GM08714 (cell line): ENCODE data around the gene MLN.

Experiments
- H3K4me3 ChIP-seq: fragments of 200-500 bp; sonication (Bioruptor generic); 2 replicates; pipeline ENCODE4 v1.5.1; 2014; ENCODE audit warnings: mild to moderate bottlenecking, low read length, inconsistent platforms
- ZNF274 ChIP-seq: IDR thresholded peaks from 2 replicates; pipeline ENCODE4 v1.6.1; 2012; ENCODE audit warnings: mild to moderate bottlenecking, low read depth, low read length

Gene MLN

DNA sequence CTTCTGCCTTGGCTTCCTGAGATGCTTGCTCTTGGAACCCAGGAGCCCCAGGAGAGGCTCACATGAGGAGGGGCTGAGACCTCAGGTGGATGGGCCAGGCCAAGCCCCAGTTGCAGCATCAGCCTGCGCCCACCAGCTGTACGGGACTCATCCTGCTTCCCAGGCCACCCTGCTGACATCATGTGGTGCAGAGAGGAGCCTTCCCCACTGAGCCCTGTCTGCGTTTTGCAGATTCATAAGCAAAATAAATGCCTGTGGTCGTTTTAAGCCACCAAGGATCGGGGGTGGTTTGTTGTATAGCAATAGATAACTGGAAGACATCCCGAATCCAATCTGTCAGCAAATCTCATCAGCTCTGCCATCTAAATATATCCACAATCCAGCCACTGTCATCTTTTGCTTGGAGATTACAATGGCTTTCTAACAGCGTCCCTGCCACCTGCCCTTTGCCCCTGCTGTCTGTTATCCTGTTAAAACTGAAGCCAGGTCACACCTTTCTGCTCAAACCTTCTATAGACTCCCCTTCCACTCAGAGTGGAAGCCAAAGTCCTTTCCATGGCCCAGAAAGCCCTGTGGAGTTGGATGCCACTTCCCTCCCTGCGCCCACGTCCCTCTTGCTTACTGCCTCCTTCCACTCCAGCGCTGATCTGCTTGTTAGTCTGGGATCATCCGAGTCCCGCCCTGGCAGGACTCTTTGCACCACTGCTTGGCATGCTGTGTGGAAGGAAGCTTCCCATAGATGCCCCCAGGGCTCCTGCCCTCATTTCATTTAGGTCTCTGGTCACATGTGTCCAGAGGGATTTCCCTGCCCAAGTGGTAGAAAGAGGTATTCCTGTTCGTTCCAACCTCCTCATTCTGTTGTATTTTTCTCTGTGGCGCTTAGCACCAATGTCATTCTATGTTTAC, 24.0 kb upstream of the MLN start:
- no peak for TF ChIP-seq ZNF274
- H3K4me3 ChIP-seq = no peak overlapping the region

DNA sequence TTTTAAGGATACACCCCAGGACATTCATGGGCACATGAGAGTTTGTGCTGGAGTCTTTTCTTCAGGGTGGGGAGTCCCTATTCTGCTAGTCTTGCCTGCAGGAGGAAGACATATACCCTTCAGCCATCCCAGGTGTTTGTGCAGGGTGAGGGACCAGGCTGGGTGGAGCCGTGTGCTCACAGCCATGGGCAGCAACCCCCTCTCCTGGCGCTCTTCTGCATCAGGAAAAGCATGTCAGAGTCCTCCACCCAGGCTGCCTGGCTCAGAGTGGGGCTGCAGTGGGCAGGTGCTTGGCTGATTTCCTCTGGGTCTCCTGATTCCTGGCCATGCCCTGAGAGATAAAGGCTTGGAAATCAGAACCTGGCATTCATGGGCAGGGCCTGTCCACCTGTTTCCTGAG, 22.7 kb upstream of the MLN start:
- H3K4me3 ChIP-seq = no peak overlapping the region
- no peak for TF ChIP-seq ZNF274

DNA sequence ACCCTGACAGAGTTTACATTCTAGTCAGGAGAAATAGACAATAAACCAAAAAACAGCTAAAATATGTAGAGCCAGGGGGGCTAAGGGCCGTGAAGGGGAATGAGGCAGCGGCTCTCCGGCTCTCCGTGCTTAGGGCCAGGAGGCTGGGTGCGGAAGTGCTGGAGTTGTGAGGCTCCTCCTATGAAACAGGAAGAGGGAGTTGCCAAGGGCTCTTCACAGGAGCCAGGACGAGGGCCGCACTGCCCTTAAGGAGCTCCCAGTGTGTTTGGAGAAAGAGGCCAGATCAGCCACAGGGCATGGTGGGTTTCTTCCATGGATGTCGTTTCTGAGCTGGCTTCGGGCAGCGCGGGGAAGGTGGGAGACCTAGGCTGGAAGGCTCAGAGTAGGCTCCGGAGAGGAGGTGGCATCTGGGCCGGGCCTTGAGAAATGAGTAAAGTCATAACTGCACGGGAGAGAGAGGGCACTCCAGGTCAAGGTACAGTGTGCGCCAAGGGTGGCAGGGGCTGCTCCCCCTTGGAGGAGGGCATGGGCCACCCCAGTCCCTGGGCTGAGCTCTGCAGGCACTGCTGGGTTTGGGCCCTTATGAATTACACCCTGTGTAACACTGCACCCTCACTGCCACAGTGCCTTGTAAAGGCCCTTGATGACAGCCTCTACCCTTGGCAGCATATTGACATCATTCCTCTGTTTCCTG, 20.8 kb upstream of the MLN start:
- TF ChIP-seq ZNF274 = no peak
- H3K4me3 ChIP-seq = no peak overlapping the region

DNA sequence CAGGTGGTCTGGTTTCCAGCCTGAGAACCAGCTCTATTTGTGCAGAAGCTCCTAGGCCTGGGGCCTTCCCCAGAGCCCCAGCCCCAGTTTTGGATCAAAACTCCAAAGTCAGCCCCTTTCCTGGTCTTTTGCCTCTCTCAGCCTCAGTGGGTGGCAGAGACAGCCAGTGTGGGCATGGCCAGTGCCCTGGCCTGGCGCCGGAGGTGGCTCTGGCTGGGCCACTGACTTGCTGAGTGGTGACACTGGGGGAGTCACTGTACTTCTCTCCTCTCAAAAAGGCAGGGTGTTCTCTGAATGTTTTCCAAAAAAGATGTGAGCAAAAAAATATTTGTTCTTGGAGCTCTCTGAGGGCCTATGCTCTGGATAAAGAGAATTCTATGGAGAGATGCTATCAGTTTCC, 20.0 kb upstream of the MLN start:
- TF ChIP-seq ZNF274 = no peak
- no peak overlapping the region for H3K4me3 ChIP-seq

DNA sequence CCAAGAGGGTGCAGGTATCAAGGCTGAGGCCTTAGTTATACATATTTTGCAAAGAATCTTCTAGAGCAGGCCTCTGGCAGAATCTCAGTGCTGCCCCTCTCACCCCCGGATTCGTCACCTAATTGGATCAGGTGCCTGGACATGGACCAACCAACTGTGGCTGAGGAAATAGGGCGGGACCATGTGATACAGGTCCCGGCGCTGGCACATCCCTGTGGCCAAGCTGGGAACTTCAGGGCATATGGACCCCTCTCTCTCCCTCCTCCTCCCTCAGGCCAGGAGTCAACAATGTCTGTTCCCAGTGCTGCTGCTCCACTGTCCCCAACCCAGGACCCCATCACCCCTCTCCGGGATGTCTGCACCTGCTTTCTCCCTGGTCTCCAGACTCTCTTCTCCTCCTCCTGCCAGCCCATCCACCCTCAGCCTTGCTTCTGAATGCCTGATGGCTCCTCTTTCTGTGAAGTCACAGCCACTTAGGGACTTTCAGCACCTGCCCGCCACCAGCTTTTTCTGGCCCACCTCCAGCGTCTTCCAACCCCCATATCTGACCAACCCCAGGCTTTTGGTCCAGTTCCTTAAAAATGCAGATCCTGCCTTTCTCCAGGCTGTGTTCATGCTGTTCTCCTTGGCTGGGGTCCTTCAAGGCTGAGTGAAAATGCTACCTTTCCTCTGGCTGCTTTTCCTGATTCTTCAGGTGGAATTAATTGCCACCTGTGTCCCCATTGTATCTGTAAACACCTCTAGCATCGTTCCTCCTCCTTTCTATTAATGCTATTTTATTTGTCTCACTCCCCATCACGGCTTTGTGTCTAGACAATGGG, 19.0 kb upstream of the MLN start:
- no peak overlapping the region for H3K4me3 ChIP-seq
- no peak for TF ChIP-seq ZNF274

DNA sequence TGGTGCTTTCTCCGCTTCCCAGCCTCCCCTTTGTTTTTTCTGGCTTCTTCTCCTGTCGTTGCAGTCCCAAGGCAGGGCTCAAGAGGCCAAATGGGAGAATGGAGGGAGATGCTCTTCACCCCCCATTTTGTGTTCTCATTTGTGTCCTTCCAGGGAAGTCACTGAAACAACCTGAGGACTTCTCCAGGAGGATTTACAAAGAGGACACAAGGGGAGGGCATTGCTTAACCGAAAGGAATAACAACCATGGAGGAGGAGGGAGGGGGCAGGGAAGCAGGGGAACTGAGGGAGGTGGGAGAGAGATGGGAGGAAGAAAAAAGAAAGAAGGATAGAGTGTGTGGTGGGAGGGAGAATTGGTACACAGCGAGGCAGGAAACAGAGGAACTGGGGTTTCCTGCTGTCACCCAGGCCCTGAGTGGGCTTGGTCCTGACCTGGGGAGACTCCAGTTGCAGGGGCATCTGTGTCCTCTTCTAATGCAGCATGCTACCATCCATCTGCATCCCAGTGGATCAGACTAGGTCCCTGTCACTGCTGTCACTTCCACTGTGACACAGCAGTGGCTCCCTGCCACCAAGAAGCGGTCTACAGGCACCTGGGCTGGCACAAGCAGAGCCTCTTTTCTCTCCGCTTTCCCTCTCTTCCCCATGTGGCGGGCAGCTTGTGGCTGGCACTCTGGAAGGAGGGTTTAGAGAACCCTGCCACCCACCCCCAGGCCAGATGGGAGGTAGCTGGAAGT, 17.1 kb upstream of the MLN start:
- no peak for TF ChIP-seq ZNF274

DNA sequence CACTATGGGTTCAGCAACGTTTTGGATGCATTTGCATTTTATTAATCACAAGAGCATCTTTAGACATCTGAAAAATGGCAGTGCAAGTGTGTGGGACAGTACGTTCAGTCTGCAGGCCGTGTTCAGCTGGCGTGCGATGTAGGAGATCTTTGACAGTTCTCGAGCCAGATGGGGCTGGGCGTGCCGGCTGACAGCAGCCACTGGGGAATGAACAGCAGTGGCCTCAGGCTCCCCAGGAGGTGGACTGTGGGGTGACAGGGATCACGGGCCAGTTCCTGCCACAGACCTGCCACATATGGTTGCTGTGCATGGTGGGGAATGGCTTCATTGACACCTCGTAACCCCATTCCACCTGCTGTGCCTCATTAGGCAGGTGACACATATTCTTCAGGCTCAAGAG, 16.4 kb upstream of the MLN start:
- no peak for TF ChIP-seq ZNF274
- H3K4me3 ChIP-seq = no peak overlapping the region

More for the DNA sequence above, 17.1 kb upstream of the MLN start:
- no peak overlapping the region for H3K4me3 ChIP-seq

DNA sequence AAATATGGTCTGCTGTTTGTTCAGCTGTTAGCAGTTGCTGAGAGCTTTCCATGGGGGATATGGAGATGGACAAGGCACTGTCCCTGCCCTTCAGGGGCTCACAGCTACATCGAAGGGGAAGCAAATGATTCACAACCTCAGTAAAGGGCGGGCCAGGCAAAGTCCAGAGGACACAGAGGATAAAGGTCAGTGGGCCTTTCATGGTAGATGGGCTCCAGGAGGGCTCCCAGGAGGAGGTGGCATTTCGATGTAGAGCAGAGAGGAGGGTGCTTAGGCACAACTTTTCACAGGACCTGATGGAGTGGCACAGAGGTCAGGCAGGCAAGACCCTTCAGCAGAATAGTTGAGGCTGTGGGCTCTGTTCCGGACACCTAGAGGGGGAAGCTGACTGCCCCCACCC, 15.2 kb upstream of the MLN start:
- no peak for TF ChIP-seq ZNF274
- no peak overlapping the region for H3K4me3 ChIP-seq

DNA sequence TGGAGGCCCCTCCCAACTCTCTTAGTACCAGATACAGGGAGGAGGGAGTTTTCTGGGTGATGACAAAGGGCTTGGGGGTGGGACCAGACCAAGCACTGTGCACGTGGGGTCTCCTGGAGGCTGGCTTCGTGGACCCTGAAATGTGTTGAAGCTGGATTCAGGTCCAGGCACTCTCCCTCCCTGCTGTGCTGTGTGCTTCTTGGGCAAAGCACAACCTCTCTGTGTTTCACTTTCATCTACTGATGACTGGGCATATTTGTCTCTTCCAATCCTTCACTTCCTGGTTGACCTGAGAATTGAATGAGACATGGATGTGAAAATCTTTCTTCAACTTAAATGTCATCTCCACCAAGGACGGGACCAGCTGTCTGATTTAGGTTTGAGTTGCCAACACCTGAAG, 14.5 kb upstream of the MLN start:
- no peak overlapping the region for H3K4me3 ChIP-seq
- TF ChIP-seq ZNF274 = no peak

DNA sequence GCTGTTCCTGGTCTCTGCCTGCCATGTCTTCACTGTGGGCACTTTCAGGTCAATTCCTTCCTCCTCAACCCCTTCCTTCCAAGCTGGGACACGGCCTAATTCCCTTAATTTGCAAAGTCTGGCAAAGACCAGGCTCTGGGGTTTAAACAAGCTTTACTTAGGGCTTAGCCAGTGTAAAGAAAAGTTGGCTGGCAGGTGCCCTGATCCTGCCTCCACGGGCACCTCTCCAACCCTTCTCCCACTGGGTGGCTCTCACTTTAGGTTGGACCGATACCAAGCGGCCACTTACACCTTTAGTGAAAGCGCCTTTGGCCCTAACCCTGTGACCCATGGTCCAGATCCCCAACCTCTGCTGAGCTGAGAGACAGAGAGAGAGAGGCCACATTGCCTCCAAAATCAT, 13.7 kb upstream of the MLN start:
- TF ChIP-seq ZNF274 = no peak
- H3K4me3 ChIP-seq = no peak overlapping the region

DNA sequence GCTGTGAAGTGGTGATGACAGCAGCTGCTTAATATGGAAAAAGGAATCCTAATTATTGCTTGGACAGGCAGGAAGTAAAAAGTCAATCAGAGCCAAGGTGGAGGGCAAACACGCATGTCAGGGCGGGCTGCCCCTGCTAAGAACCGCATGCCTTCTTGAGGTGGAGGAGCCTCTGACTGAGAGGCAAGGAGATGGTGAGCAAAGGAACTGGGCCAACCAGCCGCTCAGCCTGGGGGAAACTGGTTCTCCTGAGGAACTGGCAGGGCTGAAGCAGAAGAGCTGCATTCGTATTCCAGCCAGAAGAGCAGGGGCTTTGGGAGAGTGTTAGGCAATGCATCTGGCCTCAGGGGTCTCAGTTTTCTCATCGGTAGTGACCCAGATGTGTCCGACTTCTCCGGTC, 13.1 kb upstream of the MLN start:
- no peak overlapping the region for H3K4me3 ChIP-seq
- TF ChIP-seq ZNF274 = no peak

DNA sequence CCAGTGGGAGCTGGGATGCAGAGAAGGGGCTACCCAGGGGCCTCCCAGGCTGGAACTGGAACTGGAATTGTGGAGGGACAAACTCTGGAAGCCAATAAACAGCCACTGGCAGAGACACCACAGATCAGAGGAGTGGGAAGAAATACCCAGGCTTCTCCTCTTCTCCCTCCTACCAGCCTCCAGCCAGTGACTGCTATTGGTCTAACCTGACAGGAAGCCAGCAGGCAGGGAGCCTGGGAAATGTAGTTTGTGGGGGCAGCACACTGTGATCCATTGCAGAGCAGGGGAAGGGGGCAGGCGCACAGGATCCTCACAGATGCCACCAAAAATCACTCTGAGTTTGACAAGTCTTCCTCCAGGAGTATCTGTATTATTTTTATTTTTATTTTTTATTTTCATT, 12.1 kb upstream of the MLN start:
- H3K4me3 ChIP-seq = no peak overlapping the region
- no peak for TF ChIP-seq ZNF274

DNA sequence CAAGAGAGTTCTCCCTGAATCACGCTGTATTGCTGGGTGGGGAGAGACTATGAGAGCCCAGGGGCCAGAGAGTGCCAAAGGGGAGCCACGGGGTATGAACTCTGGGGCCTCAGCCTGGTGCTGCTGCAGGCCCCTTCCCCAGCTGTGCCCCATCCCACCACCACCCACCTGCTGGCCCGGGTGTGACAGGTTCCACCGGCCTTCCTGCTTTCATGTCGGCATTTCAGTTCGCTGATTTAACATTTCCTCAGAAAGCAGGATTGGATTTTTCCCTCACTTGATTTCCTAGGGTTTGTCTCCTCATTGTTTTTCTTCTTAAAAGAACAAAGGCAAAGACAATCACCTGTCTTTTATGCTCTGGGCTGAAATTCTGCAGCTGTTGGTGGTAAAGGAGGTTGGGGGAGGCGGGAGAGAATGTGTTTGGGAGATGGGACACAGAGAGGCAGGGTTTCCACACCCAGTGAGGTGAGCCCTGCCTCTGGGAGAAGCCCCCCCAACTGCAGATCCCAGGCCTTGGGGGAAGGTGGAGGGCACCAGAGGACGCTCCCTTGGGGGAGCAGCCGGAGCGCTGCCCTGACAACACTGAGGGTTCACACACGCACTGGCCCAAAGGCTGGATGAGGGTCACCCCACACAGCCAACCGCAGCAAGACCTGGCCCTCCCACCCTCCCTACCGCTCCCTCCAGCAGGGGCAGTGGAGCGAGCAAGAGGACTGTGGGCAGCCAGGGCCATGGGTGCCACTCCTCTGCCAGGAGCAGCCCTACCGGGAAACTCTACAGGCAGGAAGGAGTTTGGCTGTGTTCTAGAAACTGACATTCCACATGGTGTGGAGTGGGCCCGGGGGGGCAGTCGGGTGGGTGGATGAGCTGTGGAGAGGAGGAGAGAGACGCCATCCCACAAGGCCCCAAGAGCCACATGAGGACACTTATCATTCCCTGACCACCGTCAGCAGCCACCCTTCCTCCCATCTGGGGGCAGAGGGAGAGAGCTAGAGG, 10.5 kb upstream of the MLN start:
- no peak overlapping the region for H3K4me3 ChIP-seq
- TF ChIP-seq ZNF274 = no peak
